ENCODE measurements around the gene SPDYE16. TPM values are rescaled to one million over a fixed set of nuclear protein-coding genes. Genes with fewer than 3 reads are reported as not detected.
"Not testable (repeated sequence)": the region's sequence is repeated elsewhere in the genome, so short reads cannot be mapped to it uniquely, and the experiment has no call there.

The SPDYE16 gene, protein sequence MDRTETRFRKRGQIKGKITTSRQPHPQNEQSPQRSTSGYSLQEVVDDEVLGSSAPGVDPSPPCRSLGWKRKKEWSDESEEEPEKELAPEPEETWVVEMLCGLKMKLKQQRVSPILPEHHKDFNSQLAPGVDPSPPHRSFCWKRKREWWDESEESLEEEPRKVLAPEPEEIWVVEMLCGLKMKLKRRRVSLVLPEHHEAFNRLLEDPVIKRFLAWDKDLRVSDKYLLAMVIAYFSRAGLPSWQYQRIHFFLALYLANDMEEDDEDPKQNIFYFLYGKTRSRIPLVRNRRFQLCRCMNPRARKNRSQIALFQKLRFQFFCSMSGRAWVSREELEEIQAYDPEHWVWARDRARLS
- not detected in 2 replicates for total RNA-seq (2014; rRNA removed; shearing (Covaris generic))

DNA sequence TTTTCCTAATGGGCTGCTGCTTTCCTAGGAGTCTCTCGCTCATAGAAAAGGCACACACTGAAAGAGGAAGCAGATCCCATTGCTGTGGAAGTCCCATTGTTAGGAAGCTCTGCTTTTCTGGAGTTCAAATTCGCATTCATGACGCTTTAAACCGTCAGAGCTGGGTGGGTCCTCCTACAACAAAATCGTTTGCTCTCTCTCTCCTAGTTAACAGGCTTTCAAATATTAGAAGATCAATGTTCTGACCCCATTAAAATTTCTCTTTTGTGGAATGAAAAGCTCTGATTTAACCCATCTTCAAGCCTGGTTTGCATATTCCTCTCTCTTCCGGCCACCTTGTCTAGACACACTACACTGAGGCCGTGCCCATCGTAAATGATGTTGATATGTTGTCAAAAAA is at the start of gene SPDYE16:
TSS of gene SPDYE16 (minus strand) at position 101 of the 400 bp plus-strand sequence. CDS start 1,838 bp downstream, outside the sequence.
- DNase-seq (ENCODE audit: low spot score); in situ Hi-C loops (cut with HindIII; ENCODE audit: low sequenced_read_pairs): not testable (repeated sequence)

DNA sequence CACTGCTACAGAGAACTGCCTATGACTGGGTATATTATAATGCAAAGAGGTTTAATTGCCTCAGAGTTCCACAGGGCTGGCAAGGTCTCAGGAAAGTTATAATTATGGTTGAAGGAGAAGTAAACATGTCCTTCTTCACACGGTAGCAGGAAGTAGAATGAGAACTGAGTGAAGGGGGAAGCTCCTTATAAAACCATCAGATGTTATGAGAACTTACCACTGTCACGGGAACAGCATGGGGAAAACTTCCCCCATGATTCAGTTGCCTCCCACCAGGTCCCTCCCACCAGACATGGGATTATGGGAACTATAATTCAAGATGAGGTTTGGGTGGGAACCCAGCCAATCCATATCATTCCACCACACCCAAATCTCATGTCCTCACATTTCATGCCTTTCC is 49.6 kb upstream of the SPDYE16 start:
- in situ Hi-C loops (cut with HindIII; ENCODE audit: low sequenced_read_pairs); DNase-seq (ENCODE audit: low spot score): not testable (repeated sequence)

DNA sequence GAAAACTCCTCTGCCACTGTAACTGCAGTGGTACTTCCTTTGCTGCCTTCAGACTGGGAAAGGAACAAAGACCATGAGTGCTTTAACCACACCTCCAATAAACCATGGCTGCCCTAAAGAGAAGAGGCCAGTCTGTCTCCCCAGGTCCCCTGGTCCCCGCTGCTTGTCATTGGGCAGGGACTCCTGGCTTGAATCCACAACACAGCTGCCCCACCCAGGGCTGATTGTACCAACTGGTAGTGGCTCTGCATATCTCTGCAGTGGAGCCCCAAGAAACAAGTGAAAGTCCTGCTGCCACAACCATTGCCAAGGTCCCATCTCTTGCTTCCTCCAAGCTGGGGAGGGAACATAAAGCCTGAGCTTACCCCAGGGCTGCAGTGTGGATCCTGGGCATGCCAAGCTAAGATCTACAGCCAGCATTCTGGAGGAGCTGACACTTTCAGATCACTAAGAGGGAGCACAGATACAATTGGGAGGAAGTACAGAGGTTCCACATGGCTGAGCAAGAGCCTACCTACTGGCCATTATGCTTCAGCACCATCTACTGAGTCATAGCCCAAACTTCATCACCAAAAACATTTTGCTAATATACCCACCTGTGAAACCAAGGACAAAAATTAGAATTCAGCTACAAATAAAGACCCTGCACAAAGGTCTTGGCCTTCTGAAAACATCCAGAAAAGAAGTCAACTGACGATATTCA is 48.7 kb upstream of the SPDYE16 start:
- DNase-seq (ENCODE audit: low spot score); in situ Hi-C loops (cut with HindIII; ENCODE audit: low sequenced_read_pairs): not testable (repeated sequence)

DNA sequence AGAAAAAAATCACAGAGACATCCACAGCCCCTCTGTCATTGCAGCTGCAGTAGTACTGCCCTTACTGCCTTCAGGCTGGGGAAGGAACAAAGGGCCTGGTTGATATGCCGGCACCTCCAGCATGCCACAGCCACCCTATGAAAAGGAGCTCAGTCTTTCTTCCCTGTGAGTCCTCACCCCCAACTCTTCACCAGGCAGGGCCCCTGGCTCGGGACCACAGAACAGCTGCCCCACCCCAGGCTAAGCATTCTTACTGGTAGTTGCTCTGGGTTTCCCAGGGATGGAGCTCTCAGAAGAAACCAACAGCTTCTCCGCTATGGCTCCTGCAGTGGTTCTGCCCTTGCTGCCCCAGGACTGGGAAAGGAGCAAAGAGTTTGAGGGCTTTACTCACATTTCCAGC is 47.9 kb upstream of the SPDYE16 start:
- DNase-seq (ENCODE audit: low spot score); in situ Hi-C loops (cut with HindIII; ENCODE audit: low sequenced_read_pairs): not testable (repeated sequence)

DNA sequence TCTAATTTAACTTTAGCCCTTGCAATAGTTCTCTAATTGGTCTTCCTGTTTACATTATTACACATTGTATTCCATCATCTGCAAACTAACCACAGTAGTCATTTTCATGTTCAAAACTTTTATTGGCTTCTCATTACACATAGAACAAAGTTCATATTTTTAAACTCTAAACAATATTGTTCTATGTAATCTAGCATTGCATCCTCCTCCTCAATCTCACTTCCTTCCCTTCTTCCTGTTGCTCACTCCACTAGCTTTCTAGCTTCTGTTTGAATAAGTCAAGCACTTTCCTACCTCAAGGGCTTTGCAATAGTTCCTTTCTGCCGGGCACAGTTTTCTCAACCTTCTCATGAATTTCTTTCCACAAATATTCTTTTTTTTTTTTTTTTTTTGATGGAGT is 45.5 kb upstream of the SPDYE16 start:
- DNase-seq (ENCODE audit: low spot score); in situ Hi-C loops (cut with HindIII; ENCODE audit: low sequenced_read_pairs): not testable (repeated sequence)

DNA sequence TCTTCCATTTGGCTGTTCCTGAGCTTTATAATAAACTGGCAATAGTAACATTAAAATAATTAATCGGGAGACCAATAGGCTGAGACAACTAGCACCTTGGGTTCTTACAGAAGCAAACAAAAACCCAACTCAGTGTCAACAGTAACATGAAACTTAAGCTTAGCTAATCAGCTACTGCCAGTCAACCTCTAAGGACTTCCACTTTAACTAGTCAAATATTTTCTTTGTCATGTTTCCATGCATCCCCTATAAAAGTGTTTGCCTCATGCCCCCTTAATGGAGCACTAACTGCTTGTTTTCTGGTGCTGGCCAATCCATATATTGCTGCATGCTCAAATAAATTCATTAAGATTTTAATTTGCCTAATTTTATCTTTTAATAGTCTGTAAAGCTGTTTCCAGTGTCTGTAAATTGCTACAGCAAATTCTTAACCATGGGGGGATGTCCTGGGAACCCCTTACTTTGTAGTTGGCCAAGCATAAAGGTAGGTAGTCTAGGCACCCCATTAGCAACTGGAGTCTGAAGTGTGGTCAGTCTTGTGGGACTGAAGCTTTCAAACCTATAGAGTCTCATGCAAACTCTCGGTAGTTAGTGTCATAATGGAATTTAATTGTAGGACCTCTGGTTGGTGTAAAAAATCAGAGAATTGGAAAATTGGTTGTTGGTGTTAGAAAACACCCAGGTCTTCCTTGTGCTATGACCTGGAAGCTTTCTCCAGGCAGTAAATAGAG is 43.7 kb upstream of the SPDYE16 start:
- DNase-seq (ENCODE audit: low spot score); in situ Hi-C loops (cut with HindIII; ENCODE audit: low sequenced_read_pairs): not testable (repeated sequence)

DNA sequence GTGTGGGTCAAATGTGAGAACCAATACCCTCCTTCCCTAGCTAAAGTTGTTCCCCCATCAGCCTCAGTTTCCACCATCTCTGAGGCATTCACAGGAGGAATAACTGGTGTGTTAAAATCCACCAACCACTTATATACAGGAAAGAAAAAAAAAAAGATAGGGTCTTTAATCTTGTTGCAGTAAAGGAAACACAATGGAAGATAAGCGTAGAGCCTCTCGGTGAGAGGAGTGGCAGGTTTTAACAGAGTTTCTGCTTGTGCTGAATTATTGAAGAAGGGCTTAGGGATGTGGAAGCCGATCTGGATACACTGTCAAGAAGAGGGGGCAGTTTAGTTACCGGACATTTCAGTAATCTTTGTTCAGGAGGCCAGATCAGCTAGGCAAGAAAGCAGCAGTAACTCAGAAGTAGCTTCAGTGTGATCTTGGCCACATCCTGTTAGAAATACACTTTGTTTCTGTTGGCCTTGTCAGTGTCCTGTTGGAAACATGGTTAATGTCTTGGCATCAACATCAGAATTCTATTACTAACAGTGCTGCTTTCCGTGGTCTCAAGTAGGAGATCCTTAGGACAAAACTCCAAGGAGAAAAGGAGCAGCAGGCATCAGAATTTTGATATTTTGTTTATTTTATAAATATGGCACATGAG is 40.7 kb upstream of the SPDYE16 start:
- DNase-seq (ENCODE audit: low spot score); in situ Hi-C loops (cut with HindIII; ENCODE audit: low sequenced_read_pairs): not testable (repeated sequence)

DNA sequence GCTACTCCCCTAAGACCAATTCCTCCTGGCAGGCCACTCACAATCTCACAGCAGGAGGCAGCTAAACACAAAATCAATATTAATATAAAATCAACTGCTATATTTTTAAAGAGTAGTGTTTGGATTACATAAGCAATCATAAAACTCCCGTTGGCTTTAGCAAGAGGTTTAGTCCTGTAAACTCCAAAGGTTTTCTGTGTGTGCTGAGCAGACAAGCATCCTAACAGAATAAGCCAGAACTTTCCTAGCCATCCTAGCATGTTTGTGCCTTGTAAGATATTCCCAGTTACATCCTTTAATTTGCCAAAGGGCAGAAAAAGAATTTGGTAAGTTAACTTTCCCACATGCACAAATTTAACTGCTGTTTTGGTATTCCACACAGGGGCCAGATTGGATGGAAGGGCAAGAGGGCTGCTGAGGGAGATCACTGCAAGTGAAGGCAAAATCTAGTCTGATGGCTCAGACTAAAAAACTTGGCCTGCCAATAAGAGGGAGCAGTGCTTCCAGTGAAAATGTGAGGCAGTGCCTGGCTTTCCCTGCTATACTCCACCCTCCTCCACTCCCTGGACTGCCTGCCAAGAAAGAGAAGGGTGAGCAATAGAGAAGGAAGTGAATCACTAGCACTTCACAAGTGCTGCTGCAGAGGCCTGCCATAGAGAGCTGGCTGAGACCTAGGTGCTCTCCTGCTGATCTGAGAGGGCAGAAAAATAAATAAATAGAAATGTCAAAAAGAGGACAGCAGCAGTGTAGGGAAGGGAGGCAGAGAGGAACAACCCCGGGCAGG is 39.9 kb upstream of the SPDYE16 start:
- DNase-seq (ENCODE audit: low spot score), result peak; percentile 52
- in situ Hi-C loops (cut with HindIII; ENCODE audit: low sequenced_read_pairs), result not testable (repeated sequence)

DNA sequence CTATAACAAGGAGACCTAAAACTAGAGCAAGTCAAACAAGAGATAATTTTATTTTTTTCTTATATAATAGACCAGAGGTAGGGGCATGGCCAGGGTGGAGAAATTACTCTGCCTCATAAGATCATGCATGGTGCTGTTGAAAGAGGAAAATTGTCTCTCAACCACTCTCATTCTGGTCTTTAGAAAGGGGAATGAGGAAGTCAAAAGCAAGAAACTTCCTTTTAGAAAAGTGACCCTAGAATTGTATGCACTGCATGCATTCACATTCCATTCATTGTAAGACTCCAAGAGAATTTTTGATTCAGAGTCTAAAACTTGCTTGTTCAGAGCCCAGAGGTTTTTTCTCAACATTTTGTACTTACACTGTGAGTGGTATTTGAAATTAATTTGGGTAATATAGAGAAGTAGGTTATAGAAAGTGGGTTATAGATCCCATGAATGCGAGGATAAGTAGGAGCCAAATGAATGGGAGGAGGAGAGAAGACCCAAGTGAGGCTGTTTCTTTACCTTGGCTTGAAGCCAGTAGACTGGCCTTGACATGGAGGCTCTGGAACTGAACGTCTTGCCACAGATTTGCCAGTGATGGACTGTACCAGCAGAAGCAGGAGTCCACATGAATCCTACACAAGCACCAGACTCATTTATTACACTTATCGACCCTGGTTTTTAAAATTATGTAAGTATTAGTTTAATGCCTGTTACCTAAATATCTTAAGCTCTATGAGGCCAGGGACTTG is 33.0 kb upstream of the SPDYE16 start:
- in situ Hi-C loops (cut with HindIII; ENCODE audit: low sequenced_read_pairs), result not testable (repeated sequence)
- DNase-seq (ENCODE audit: low spot score), result peak; percentile 19

DNA sequence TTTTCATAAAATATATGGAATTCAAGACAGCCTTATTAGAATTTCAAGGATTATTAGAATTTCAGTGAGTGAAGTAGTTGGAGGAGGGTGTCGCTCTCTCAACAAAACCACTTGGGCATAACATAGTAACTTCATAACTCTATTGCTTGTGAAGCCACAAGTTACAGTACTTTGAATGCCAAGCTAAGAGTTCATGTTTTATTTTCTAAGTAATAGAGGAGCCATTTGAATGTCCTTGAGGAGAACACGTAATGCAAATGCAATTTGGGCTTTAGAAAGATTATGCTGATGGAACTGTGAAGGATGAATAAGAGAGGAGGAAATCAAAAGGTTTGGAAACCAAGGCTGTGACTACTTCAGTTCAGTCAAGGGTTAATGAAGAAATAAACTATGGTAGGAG is 32.3 kb upstream of the SPDYE16 start:
- DNase-seq (ENCODE audit: low spot score); in situ Hi-C loops (cut with HindIII; ENCODE audit: low sequenced_read_pairs): not testable (repeated sequence)

DNA sequence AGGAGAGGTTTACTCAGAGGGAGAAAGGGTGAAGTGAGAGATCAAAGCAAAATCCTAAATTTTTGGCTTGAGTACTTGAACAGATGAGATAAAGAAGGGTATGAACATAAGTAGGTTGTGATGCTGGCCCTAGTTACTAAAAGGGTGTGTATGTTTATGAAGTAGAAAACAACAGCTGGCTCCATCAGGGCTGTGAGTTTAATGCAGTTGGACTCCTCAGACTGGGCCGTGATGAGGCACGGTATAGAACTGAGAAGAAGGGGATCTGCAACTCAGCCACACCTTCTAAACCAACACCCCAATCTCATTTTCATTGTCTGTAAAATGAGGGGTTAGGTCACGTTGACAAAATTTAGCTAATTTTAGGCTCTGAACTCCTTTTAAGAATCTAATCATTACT is 29.2 kb upstream of the SPDYE16 start:
- in situ Hi-C loops (cut with HindIII; ENCODE audit: low sequenced_read_pairs); DNase-seq (ENCODE audit: low spot score): not testable (repeated sequence)

DNA sequence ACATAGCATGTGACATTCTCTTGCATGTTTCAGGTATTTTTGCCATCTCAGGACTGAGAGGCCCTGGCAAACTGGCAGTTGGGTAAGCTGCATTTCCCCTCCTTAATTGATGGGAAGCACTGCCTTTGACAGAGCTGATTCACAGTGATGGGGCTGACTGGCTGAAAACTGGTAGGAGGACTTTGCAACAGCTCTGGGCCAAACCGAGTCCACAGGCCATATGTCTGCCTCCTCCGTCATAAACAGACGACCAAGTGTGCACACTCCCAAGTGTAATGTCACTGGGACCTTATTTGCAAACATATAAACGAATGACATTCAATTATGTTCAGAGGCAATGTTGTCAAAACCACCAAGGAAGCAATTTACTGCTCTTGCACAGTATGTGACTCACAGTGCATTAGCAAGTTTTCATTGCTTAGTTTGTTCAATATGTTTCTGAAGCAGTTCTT is 27.3 kb upstream of the SPDYE16 start:
- in situ Hi-C loops (cut with HindIII; ENCODE audit: low sequenced_read_pairs); DNase-seq (ENCODE audit: low spot score): not testable (repeated sequence)

DNA sequence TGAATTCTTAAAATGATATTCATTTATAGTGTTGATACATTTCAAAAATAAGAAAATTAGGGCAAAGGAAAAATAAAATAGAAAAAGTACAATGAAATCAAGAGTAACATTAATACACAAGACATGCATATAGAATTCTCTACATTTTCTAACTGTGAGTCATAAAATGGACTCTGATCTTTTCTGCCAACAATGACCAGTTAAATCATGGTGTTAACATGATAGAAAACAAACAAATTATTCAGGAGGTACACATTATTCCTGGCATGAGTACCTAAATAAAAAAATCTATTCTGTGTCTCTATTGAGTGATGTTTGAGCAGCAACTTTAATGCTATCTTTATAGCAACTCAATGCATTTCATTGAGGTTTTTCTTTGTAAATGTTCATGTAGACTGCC is 25.6 kb upstream of the SPDYE16 start:
- in situ Hi-C loops (cut with HindIII; ENCODE audit: low sequenced_read_pairs); DNase-seq (ENCODE audit: low spot score): not testable (repeated sequence)

DNA sequence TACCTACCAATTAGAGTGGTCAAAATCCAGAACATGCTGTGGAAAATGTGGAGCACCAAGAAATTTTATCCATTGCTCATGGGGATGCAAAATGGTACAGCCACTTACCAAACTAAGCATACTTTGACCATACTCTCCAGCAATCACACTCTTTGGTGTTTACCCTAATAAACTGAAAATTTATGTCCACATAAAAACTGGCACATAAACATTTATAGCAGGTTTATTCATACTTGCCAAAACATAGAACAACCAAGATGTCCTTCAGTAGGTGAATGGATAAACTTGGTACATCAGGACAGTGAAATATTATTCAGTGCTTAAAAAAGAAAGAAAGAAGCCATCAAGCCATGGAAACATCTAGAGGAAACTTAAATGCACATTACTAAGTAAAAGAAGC is 24.7 kb upstream of the SPDYE16 start:
- in situ Hi-C loops (cut with HindIII; ENCODE audit: low sequenced_read_pairs); DNase-seq (ENCODE audit: low spot score): not testable (repeated sequence)

DNA sequence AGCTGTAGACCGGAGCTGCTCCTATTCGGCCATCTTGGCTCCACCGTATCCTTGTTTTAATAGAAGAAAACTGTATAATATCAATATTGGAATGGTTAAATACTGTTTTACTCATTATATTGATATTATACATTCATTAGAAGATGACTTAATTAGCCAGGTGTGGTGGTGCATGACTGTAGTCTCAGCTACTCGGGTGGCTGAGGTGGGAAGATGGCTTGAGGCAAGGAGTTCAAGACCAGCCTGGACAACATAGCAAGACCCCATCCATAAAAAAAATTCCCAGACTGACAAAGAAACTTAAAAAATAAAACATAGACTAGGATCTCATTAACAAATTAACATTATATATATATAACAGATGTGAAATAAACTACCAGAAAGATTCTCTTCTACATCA is 24.2 kb upstream of the SPDYE16 start:
- DNase-seq (ENCODE audit: low spot score); in situ Hi-C loops (cut with HindIII; ENCODE audit: low sequenced_read_pairs): not testable (repeated sequence)

DNA sequence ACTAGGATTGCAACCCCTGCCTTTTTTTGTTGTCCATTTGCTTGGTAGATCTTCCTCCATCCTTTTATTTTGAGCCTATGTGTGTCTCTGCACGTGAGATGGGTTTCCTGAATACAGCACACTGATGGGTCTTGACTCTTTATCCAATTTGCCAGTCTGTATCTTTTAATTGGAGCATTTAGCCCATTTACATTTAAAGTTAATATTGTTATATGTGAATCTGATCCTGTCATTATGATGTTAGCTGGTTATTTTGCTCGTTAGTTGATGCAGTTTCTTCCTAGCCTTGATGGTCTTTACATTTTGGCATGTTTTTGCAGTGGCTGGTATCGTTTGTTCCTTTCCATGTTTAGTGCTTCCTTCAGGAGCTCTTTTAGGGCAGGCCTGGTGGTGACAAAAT is 21.9 kb upstream of the SPDYE16 start:
- DNase-seq (ENCODE audit: low spot score); in situ Hi-C loops (cut with HindIII; ENCODE audit: low sequenced_read_pairs): not testable (repeated sequence)

DNA sequence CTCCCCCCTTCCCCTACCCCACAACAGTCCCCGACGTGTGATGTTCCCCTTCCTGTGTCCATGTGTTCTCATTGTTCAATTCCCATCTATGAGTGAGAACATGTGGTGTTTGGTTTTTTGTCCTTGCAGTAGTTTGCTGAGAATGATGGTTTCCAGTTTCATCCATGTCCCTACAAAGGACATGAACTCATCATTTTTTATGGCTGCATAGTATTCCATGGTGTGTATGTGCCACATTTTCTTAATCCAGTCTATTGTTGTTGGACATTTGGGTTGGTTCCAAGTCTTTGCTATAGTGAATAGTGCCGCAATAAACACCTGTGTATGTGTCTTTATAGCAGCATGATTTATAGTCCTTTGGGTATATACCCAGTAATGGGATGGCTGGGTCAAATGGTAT is 18.2 kb upstream of the SPDYE16 start:
- in situ Hi-C loops (cut with HindIII; ENCODE audit: low sequenced_read_pairs); DNase-seq (ENCODE audit: low spot score): not testable (repeated sequence)

DNA sequence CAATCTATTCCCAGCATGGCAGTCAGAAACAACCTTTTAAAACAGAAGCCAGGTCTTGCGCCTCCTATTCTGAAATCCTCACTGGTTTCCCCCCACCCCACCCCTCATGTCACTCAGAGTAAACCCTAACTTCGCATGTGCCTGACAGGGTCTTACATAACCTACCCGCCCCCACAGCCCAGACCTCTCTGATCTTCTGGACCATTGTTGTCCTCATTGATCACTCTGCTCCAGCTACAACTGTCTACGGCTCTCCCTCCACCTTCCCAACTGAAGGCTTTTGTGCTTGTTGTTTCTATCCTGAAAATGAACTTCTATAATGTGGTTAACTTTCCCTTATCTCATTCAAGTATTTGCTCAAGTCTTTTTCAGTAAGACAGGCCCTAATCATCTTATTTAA is 17.1 kb upstream of the SPDYE16 start:
- in situ Hi-C loops (cut with HindIII; ENCODE audit: low sequenced_read_pairs), result not testable (repeated sequence)

More for the DNA sequence above, 17.1 kb upstream of the SPDYE16 start:
- DNase-seq (ENCODE audit: low spot score), result not testable (repeated sequence)
